Activated CD8-positive, alpha-beta memory T cell treated with anti-CD3 and anti-CD28 coated beads, Interleukin-2, amount 50 U/mL, for 24 hours (primary cell): ENCODE results near the gene MDH1.

ENCODE experiments used
- DNase-seq: peaks from one replicate; pipeline ENCODE4 v3.0.0-alpha.2; 2020; ENCODE audit errors: extremely low read depth

Gene MDH1

GRCh38 chr2:63632382-63632781 lies 43.6 kb downstream of the MDH1 start:
- no peak for DNase-seq

GRCh38 chr2:63639344-63639743 lies 50.6 kb downstream of the MDH1 start:
- no peak for DNase-seq

- no peak for DNase-seq
Measured at GRCh38 chr2:63642946-63643345, 54.2 kb downstream of the MDH1 start.

GRCh38 chr2:63643486-63643885 lies 54.7 kb downstream of the MDH1 start:
- no peak for DNase-seq

DNA sequence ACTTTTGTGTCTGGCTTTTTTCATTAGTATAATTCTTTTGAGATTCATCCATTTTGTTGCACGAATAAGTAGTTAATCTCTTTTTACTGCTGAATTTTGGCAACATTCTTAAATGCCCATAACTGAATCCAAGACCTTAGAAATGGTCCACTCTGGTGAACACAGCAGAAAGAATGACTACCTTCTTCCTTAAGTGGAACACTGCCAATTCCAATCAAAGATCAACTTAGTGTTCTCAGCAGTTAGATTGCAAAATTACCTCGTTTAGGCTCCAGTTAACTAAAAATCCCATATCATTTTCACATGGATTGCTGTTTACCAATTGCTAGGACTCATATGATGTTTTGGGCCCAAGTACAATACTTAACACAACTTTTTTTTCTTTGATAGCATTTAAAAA lies 59.9 kb downstream of the MDH1 start:
- DNase-seq: no peak

DNA sequence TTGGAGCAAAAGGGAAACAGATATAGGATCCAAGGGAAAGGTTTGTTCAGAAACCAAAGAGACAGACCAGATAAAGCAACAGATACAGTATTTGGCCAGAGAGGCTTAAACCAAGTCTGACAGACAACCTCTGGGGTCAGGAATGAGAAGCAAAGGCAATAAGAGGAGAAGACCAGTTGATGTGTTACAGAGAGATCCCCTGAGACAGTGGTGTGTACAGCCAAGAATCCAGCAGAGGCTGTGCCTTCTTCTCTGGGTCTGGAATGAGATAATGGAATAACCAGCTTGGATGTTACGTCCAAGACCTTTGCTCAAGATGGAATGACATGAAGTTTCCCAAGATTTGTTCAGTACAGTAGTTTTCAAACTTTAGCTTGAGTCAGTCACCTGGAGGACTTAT lies 61.1 kb downstream of the MDH1 start:
- DNase-seq: no peak

- no peak for DNase-seq
Measured at GRCh38 chr2:63650756-63651155, 62.0 kb downstream of the MDH1 start.

DNA sequence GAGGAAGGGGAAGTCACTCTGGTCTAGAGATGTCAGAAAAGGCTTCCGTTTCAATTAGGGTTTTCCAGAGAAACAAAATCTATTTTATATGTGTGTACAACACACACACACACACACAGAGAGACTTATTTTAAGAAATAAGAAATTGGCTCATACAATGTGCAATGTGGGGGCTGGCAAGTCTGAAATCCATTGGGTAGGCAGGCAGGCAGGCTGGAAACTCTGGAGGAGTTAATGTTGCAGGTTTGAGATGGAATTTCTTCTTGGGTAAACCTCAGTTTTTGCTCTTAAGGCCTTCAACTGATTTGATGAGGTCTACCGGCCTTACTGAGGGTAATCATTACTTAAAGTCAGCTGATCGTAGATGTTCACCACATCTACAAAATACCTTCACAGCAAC lies 62.6 kb downstream of the MDH1 start:
- no peak for DNase-seq

- no peak for DNase-seq
Measured at GRCh38 chr2:63651861-63652651, 63.3 kb downstream of the MDH1 start.

DNA sequence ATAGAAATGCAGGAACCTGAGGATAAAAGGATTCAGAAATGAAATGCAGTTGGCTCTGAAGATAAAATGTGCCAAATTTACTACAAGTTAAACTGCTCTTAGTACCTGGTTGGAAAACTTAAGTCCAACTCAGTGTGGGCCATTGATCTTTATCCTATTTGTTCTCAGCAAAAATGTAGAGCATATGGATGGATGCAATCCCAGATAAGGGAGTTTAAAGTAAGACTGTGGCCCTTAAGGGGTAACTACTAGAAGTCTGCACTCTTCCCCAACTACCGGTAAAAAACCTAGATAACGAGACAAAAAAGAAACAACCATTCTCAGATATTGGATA lies 63.9 kb downstream of the MDH1 start:
- DNase-seq: no peak

DNA sequence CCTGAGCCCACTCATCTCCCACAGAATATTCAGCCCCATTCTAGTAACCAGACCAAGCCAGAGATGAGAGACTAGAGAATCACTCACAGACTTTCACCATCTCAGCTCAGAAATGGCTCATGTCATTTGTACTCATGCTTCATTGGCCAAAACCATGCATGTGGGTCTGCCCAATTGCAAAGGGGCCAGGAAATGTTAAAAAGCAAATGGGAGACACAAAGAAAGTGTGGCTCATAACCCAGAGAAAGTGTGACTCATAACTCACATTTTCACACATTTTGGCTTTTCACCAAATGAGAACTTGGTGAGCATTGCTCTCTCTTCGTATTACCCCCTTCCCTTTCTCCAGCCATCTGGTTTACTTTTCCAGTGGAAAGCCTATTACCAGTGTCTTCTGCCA lies 66.2 kb downstream of the MDH1 start:
- no peak for DNase-seq
